NCI-H1092 treated with DMSO at 0.1 percent for 48 hours (cell line): Measurements from ENCODE around the gene PLCB3.

Experiments used
- DNase-seq: peaks from one replicate; lab custom pipeline; 2025; lab: John Stamatoyannopoulos, UW

PLCB3 gene

DNA sequence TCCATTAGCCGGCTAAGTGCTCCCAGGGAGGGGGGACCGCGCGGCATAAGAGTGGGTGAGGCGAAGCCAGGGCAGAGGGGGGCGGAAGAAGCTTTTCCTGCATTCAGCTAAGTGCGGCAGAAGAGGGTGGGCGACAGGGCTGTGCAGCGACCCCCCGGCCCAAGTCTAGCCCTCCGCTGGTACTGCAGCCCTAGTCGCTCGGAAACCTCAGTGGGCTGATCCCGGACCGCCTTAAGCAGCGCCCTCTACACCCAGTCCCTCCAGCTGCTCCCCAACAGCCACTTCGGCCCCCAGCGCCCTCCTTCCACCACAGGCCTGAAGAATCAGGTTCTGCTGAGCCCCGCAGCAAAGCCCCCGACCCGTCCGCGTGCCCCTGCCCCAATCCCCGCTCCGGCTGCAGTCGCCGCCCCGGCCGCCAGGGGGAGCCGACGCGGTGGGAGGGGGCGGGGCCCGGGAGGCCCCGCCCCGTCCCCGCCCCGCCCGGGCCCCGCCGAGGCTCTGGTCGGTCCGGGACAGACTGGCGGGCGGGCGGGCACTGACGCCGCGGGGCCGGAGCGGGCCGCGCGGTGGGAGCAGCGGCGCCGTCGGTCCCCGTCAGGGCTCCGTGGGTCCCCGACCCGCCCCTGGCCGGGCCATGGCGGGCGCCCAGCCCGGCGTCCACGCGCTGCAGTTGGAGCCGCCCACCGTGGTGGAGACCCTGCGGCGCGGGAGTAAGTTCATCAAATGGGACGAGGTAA is at the start of gene PLCB3:
Gene PLCB3, plus strand, starts transcription at position 515 of the 737 bp plus-strand sequence. Its CDS starts 120 bp downstream, at position 635.
- DNase-seq, result peak; percentile 65

DNA sequence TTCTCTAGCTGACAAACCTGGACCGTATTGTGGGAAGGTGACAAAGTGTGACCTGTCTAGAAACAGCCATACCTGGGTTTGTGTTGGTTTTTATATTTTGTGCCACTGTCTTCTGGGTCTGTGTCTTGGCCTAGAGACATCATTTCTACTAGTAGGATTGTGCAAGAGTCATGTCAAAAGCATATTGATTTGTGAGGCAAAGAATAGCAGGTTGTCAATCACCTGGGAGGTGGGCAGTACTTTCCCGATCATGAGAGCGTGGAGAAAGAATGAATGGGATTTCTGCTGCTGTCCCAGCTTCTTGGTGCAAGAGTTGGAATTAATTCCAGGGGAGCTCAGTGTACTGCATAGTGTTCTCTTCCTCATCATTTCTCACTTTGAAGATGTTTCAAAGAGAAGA is 49.8 kb upstream of the PLCB3 start:
- DNase-seq, result no peak

DNA sequence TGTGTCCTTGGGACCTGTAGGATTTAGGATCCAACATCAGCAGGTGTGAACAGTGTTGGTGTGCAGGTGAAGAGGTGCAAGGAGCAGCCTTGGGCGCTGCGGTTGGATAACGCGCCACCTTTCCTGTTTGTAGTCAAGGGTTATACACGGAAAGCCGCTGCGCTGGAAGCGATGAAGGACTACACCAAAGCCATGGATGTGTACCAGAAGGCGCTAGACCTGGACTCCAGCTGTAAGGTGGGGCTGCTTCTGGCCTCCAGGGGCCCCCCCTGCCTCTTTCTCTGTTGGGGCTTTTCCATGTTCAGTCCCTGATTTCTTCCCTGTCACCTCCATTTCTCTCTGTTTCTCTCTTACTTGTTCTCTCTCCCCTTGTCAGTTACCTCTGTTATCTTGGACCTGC is 48.3 kb upstream of the PLCB3 start:
- no peak for DNase-seq

DNA sequence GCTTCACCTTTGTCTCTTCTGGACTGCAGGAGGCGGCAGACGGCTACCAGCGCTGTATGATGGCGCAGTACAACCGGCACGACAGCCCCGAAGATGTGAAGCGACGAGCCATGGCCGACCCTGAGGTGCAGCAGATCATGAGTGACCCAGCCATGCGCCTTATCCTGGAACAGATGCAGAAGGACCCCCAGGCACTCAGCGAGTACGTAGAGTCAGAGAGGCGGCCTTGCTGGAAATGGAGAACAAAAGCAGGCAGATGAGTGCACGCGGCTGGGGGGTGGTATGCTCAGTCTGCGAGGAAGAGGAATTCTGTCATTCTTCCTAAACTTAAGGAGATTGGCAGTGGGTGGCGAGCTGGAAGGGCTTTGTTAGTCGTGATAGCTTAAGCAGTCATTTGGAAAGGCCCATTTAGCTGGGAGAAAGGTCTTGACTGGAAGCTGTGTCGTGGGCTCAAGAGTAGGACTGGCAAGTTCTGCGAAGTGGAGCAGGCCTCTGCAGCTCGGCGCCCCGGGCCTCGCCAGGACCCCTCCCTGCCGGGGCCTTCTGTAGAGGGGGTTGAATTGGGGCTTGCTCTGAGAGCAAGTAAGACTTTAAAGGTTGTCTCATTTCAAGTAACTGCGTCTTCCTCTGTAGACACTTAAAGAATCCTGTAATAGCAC is 47.8 kb upstream of the PLCB3 start:
- DNase-seq, result no peak

DNA sequence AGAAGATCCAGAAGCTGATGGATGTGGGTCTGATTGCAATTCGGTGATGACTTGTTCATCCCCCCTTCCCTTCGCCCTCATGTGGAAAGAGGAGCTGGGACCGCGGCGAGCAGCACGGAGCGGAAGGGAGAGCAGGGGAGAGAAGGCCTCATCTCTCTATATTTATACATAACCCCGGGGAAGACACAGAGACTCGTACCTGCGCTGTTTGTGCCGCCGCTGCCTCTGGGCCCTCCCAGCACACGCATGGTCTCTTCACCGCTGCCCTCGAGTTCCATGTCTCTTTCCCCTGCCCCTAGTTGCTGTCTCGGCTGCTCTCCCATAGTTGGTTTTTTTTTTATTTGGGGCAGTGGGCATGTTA is 47.3 kb upstream of the PLCB3 start:
- DNase-seq, result no peak

DNA sequence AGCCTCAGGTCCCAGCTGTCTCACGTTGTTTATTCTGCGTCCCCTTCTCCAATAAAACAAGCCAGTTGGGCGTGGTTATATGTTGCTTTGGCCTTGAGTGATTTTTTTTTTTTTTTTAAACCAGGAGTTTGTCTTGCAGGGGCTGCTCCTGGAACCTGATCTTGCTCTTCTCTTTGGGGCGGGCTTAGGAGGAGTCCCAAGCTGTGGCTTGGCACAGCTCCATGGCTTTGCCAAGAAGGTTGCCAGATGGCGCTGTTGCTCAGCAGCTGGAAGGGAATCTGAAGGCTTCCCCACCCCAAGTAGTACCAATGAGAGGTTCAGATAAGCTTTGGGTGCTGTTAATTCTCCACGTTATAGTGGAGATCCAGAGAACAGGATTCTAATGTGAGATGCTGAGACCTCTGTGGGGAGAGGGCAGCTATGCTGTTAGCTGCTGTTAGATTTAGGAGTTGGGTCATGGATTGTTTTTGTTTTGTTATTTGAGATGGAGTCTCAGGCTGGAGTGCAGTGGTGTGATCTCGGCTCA is 46.8 kb upstream of the PLCB3 start:
- DNase-seq, result peak; percentile 73

DNA sequence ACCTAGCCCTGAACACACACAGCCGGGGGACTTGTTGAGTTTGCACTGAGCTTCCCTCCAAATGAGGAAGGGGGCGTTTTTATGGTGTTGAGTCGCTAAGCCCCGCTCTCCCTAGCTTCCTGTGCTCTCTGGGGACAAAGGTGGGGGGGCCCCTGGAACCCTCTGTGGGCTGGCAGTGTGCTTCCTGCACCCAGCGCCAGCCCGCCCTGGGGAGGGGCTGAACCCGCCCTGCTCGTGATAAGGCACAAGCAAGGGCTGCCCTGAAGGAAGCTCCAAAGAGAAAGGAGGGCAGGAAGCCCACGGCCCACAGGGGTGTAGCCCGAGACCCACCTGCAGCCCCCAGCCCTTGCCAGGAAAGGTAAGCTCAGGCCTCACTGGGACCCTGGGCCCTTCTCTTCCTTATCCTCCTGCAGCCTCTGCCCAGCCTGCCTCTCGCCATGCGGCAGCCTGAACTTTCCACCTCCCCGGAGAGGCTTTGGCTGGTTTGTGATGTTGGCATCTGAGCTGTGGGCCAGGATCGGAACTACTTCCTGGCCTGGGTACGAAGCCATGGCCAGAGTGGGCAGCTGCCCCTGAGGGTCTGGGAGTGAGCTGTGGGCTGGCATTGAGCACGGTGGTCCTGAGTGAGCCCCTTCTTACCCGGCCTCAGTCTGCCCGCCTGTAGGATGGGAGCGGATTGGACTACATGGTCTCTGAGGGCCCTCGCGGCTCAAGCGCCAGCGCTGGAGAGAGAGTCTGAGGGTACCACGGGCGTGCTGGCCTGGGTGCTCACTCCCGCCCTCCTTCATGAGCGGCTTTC is 44.7 kb upstream of the PLCB3 start, which contains the start of gene FERMT3:
Gene FERMT3, plus strand, starts transcription at position 265 of the 799 bp plus-strand sequence. CDS start 644 bp downstream, outside the sequence.
- DNase-seq, result no peak

DNA sequence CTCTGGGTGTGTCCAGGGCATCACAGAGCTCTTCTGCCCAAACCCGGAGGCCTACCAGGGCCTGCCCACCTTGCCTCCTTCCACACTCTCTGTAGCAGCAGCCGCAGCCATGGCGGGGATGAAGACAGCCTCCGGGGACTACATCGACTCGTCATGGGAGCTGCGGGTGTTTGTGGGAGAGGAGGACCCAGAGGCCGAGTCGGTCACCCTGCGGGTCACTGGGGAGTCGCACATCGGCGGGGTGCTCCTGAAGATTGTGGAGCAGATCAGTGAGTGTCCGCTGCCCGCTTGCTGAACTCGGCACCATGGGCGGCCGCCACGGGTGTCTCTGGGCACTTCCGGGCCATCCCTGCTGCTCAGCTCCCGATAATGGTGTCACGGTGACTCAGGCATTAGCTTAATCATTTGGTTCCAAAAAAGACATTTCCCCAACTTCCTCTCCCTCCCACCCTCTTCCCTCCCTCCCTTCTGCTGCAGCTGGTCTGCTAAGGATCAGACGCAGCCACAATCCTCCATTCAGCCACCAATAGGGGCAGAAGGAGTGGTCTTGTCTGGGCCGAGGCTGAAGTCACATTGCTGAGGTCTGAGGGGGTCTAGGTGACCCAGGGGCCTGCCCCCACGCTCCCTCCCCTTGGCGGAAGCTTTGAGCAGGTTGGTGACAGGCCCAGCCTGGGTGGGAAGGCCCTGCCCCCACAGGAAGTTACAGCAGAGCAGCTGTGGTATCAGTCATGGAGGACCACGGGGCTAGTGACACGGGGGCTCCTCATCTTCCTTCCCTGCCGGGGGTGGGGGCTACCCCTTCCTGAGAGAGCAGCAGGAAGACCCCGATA is 43.9 kb upstream of the PLCB3 start:
- DNase-seq, result no peak

DNA sequence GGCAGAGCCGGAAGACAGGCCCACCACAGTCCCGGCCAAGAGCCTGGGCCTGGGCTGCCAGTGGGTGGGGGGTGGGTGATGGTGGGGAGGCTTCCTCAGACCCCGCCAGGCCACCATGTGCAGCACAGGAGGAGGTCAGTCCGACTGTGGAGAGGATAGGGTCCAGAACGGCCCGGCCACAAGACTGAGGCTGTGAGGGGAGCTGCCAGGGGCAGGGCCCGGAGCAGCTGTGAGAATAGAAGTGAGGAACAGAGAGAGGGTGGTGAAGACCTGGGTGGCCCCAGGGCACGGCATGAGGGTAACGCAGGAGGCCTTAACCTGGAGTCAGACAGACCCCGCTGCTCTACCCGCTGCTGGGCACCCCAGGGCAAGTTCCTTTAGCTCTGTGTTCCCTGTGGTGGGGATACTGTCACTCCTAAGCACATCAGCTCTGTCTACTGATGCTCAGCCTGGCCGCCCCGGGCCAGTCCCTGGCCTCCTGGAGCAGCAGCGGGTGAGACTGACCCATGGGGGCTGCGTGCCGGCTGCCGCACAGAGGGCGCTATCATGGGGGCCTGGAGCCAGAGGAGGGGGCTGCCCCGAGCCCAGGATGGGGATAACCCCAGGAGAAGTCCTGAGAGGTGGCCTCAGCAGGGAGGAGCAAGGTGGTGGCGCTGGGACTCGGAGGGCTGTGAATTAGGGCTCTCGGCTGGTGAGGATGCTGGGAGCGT is 43.1 kb upstream of the PLCB3 start:
- DNase-seq, result no peak

DNA sequence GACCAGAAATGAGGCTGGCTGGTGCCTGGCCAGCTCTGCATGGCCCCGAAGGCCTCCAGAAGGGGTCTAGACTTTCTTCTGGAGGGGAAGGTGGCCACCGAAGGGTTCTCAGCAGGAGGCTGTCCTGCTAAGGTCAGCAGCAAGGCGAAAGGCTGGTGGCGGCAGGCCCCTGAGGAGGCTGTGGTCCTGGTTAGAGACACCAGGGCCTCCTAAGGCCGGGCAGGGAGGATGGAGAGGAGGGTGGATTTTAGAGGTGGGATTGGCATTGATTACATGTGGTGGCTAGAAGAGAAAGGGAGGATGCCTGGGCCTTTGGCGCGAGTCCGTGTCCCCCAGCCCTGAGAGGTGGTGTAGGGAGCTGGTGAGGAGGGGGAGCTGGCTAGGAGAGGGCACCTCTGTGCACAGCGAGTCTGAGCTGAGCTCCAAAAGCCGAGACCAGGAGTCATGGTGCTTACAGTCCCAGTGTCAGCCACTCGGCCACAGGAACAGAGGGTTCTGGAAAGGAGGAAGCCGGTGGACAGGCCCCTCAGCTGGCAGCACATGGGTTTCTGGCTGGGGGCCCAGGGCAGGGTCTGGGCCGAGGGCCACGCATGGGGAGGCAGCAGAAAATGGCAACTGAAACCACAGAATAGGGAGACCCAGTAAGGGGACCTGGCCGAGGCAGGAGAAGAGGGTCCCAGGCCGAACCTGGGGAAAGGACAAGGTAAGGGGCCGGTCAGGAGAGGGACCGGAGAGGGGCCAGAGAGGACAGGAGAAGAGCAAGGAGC is 42.4 kb upstream of the PLCB3 start:
- DNase-seq, result no peak

DNA sequence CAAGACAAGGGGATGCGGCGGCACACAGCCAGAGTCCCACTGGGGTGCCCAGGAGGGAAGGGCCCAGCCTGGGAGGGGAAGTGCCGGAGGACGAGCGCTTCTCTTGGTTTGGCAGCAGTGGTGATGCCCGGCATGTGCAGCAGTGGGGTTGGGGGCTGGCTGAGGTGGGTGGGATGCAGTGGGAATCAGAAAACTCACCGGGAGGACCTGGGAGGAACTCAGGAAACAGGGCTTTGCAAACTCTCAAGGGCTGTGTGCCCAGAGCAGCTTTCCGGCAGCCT is 41.8 kb upstream of the PLCB3 start:
- no peak for DNase-seq

DNA sequence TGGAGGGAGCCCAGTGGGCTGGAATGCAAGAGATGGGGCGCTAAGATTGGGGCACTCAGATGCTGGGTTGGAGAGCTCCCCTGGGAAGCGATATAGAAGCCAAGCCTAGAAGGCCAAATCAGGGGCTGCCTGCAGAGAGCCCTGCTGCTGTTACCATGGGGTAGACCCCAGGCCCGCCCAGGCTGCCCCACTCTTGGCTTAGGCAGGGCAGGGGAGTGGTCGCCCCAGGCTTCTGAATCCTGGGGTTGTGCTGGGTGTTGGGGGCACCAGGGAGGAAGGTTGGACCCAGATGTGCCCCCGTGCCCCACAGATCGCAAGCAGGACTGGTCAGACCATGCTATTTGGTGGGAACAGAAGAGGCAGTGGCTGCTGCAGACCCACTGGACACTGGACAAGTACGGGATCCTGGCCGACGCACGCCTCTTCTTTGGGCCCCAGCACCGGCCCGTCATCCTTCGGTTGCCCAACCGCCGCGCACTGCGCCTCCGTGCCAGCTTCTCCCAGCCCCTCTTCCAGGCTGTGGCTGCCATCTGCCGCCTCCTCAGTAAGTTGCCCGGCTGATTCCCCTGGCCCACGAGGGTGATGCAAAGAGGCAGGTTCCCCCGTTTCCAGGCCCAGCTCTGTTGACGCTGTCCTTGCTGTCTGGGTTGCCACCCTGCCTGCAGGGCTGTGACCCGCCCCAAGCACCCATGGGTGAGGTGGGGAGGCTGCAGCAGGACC is 40.9 kb upstream of the PLCB3 start:
- no peak for DNase-seq

DNA sequence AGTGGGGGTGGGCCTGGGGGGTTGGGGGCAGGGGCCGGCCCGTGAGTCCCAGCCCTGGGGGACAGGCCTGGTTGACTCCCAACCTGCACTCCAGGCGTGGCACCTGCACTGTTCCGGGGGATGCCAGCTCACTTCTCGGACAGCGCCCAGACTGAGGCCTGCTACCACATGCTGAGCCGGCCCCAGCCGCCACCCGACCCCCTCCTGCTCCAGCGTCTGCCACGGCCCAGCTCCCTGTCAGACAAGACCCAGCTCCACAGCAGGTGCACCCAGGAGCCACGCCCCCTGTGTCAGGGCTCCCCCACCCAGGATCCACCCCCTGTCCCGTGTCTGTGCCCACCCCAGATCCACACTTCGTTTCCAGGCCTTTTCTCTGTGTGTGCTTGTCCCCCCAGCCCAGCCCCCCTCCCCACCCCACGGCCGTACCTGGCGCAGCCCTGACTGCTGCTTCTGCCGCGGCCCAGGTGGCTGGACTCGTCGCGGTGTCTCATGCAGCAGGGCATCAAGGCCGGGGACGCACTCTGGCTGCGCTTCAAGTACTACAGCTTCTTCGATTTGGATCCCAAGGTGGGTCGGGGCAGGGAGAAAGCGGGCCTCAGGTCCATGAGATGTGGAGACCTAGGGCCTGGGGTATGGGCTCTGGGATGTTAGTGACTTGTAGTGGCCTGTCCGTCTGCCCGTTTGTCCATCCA is 40.0 kb upstream of the PLCB3 start:
- no peak for DNase-seq

DNA sequence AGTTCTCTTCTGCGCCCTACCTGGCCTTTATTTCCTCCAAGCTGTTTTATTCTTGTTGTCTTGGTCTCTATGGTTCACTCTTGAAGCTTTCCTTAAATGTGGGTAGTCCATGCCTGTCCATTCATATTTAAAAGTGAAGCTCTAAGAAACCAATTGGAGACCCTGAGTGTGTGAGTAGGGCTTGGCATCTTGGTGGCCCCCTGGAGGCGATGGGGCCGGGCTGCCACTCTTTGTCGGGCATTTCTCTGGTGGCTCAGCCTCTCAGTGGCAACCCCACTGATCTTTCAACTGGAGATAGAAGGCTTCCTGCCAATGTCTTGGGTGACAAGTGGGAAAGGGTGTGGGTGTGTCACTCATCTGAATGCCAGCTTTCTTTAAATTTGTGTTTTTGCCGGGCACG is 34.5 kb upstream of the PLCB3 start:
- no peak for DNase-seq

DNA sequence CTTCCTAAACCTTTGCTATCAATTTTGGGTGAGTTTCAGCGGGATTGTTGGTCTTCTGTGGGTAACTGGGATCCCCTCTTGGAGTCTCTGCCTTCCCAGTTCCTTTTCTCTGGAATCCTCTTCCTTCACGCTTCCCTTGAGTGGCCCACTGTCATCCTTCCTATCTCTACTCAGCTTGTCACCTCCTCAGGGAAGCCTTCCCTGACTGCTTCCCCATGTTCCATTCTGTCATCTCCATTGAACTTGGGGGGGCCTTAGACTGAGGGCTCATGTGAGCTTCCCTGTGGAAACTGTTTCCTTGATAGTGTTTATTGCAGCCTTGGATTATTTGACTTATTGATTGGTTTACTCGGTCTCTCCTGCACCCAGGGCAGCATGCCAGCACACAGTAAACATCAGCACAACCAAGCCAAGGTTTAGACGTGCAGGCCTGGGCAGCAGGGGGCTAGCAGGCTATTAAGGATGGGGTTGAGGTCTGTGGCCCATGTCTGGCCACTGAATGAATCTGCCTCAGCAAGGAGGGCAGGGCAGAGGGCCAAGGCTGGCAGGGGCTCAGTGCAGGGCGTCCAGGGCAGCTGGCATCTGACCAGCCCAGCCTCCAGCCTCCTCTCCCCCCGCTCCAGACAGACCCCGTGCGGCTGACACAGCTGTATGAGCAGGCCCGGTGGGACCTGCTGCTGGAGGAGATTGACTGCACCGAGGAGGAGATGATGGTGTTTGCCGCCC is 32.5 kb upstream of the PLCB3 start:
- peak; percentile 91 for DNase-seq

DNA sequence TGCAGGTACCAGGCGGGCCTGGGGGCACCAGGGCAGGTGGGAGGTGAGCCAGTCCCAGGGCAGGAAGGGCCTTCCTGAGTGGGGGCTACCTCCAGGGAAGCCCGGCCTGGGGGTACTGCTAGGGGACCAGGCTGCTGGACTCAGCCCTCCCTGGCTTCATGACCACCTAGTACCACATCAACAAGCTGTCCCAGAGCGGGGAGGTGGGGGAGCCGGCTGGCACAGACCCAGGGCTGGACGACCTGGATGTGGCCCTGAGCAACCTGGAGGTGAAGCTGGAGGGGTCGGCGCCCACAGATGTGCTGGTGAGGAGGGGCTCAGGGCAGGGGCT is 32.0 kb upstream of the PLCB3 start:
- DNase-seq, result no peak

DNA sequence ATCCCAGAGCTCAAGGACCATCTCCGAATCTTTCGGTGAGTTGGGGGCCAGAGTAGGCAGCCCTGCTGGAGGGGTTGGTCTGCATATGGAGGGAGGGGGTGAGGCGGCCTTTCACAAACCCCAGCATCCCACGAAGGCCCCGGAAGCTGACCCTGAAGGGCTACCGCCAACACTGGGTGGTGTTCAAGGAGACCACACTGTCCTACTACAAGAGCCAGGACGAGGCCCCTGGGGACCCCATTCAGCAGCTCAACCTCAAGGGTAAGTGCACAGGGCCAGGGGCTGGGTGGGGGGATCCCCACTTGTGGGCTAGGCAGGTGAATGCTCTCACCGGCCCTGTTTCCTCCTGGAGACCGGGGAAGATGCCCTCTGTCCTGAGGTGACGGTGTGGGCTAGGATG is 31.6 kb upstream of the PLCB3 start:
- DNase-seq, result no peak

DNA sequence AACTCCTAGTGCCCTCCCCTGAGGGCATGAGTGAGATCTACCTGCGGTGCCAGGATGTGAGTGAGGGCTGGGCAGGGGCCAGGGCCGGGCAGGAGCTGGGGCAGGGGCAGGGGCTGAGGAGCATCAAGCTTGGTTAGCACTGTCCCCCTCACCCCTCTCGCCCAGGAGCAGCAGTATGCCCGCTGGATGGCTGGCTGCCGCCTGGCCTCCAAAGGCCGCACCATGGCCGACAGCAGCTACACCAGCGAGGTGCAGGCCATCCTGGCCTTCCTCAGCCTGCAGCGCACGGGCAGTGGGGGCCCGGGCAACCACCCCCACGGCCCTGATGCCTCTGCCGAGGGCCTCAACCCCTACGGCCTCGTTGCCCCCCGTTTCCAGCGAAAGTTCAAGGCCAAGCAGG is 31.1 kb upstream of the PLCB3 start:
- no peak for DNase-seq

DNA sequence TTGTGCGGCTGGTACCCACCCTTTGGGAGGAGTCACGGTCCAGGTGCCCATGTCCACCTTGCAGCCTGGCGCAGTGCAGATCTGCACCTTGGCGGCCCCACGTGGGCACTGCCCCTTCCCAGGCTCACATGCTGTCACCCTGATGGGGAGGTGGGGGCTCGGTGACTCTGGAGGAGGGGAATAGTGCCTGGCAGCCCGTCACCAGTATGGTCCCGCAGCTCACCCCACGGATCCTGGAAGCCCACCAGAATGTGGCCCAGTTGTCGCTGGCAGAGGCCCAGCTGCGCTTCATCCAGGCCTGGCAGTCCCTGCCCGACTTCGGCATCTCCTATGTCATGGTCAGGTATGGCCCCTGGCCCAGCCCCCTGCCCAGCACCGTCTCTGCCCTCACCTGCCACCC is 30.5 kb upstream of the PLCB3 start:
- no peak for DNase-seq
